NK-92 (cell line): ENCODE measurements around the gene TATDN2.

ENCODE experiments used
- DNase-seq: peaks from one replicate; lab custom pipeline; 2025; ENCODE audit not compliant: unreplicated experiment; lab: John Stamatoyannopoulos, UW

TATDN2 gene

DNA sequence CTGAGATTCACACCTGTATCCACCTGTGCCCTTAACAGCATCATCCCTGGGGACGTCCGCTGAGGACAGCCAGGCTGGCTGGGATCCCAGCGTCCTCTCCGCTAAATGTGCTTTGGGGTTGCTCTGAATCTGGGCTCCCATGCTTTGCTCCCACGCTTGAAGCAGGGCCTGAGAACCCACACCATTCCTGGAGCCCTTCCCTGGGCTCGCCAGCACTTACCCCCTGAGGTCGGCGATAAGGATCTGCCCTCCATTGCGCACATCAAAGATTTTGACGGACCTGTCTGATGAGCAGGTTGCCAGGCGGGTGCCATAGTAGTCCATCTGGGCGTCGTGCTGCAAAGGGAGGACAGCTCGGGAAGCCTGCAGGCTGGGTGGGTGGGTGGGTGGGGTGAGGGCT lies 66.8 kb downstream of the TATDN2 start:
- DNase-seq: no peak

DNA sequence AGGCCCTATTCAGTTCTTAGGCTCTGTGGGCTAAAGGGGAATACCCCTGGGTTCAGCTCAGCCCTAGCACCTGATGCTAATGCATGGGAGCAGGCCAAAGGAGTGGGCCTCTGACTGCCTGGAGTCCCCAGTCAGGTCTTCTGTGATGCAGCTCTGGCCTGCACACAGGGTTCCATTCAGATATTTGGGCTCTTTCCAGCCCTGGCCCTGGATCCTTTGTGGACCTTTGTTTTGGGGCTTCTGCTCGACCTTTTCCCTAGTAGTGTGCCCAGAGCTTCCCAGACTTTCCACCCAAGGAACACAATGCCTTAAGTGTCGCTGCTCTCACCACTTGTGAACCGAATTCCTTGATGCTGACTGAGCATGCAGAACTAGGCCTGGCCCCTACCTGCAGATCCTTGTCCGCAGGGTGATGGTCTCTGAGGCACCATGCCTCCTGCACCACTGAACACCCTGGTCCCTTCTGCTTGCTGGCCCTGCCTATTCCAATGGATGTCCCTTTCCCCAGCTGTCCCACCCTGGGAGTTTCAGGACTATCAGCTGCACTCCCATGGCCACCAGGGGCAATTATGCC lies 67.6 kb downstream of the TATDN2 start:
- no peak for DNase-seq

DNA sequence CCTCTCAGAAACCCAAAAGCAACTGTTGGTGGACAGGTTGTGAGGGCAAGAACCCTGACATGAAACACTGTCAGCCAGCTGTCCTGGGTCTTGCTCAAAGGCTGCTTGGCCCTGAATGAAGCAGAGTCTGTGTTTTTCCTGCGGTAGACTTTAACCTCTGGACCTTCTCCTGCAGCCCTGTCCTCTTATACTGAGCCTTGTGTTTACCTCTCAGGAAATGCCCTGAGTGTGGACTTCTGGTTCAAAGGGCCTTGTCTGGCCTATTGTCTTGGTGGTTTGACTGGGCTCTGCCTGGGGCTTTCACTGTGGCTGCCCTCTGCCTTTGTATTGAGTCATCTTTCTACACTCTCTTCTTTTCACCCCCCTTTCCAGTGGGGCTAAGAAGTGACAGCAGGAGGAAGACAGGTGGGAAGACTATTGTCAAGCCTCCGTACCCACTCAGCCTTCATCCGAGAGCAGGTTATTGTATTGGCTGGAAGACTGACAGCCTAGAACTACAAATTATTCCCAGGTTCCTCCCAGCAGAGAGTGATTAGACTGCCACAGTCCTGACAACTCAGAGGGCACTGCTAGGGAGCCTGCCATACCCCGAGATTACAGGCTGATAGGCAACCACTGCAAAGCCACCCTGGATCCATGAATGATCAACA lies 69.2 kb downstream of the TATDN2 start:
- no peak for DNase-seq

DNA sequence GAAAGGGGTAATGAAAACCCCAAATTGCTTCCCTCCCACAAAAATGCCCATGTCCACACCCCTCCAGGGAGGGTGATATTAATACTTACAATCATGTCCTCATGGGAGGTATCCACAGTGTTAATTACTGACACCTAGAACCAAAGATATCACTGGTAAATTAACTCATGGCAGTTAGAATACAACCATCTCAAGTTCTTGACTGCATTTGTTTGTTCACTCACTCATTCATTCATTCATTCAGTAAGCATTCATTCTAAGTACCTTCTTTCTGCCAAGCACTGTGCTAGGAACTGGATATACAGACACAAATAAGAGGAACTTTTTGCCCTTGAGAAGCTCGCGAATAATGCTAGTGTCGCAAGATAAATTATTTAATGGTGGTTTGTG lies 69.7 kb downstream of the TATDN2 start:
- DNase-seq: no peak

DNA sequence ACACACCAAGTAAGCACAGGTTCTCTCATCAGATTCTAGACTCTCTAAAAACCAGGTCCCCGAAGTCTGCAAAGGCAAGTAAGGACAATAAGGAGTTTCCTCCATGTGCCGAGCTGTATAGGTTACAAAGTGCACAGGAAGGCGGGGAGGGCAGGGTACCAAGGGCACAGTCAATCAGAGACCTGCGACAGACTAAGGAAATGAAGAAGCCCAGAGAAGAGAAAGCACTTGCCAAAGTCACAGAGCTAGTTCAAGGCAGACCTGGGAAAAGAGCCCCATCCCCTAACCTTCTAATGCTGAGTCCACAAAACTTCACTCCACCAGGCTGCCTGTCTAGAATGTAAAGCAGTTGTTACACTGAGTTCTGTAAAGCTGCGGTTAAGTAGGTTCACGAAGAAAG lies 71.0 kb downstream of the TATDN2 start:
- DNase-seq: no peak

DNA sequence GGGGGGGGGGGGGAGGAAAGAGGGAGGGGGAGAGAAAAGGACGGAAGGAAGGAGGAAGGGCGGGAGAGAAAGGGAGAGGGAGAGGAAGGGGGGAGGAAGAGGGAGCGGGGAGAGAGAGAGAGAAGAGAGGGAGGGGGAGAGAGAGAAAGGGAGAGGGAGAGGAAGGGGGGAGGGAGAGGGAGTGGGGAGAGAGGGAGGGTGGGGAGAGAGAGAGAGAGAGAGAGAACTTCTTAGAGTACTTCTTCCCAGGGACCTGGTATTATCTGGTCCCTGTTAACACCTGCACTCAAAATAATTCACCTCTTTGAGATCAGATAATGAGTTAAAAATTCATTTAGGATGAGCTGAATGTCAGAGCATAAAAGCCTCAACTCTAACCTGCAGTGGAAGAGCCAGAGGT lies 71.5 kb downstream of the TATDN2 start:
- no peak for DNase-seq

DNA sequence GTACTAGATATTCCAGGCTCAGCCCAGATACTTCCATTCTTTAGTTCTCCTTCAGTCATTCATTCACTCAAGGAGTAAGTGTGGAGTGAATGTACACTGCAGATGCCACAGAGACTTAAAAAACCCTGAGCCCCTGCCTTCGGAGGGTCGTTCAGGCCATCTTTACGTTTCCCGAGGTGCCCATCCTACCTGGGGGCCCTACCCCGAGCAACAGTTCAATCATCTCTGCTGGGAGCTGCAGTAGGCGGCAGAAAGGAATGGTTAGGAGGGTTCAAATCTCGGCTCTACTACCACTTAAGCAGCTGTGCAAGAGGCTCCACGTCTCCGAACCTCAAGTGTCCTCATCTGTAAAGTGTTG lies 72.0 kb downstream of the TATDN2 start:
- DNase-seq: no peak

DNA sequence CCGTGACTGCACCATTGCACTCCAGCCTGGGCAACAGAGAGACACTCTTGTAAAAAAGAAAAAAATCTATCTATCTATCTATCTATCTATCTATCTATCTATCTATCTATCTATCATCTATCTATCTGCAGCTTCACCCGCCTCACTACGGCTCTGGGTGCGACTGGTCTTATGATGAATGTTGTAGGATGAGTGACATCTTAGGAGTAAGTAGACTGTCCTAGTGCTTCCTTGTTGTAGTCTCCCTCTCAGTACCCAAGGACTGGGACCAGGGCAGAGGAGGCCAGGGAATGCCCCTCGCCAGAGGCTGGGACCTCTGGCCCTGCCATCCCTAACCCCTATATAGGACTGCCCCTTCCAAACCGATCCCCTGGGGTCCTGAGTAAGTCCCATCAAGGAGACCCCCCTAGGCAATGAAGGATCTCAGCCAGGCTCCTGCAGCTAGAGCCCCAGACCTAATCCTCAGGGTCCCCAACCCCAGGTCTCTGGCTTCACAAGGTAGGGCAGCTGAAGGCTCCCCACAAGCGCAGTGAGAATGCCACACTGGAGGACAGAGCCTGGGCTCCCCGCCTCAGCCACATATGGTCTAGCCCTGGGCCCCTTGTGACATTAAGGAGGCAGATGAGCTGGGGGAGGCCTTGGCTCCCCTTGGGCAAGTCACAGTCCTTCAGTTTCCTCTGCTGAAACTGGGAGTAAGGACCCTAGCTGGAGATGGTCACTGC lies 73.5 kb downstream of the TATDN2 start:
- DNase-seq: no peak

DNA sequence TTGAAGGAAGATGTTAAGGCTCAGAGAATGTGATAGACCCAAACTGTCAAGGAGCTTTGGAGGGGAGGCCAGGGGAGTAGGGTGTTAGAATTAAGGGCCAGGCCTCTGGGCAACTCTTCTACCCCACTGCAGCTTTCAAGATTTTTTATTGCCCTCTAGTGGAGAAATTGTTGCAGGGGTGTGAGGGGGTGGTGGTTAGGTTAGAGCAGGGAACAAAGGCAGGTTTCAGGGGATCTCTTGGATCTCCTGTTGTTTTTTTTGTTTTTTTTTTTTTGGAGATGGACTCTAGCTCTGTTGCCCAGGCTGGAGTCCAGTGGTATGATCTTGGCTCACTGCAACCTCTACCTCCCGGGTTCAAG lies 74.1 kb downstream of the TATDN2 start:
- no peak for DNase-seq

DNA sequence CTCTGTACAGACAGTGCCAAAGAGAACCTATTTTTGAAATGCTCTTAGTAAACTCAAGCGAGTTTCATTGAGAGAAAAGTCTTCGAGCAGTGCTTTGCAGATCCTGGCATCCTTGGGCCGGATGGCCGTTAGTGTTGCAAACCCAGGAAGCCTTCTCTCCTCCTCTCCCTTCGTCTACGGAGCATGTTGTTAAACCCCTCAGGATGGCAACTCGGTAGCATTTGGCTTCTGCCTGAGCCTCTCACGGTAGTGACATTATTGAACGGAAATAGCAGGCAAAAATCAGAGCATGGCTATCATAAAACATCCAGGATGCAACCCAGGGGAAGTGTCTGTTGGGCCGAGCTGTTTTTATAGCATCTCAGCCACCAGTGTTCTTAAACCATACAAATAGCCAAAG lies 79.3 kb downstream of the TATDN2 start:
- DNase-seq: no peak

DNA sequence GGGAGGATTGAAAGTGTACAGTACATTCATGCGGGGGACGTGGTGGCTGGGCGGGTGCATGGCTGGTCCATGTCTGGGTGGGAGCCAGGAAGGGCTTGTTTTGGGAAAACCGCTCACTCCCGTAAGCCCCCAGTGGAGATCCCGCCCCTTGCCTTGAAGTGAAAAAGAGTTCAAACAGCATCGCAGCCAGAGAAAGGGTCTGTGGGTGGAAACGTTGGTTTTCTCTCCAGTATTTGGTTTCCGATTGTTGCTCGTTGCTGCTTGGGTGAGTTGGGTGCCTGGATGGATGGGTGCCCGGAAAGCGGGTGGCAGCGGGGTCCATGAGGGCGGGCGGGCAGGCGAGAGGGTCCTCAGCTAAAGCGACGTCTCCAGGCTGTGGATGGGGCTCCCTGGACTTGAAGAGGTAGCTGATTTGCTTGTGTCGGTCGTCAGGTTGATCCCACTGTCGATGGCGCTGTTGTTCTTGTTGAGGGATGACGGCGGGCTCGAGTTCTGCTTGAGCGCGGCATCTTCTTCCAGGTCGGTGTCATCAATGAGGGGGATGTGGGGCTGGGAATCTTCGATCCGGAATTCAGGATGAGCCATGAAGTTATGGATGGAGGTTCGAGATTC lies 80.3 kb downstream of the TATDN2 start:
- DNase-seq: no peak

DNA sequence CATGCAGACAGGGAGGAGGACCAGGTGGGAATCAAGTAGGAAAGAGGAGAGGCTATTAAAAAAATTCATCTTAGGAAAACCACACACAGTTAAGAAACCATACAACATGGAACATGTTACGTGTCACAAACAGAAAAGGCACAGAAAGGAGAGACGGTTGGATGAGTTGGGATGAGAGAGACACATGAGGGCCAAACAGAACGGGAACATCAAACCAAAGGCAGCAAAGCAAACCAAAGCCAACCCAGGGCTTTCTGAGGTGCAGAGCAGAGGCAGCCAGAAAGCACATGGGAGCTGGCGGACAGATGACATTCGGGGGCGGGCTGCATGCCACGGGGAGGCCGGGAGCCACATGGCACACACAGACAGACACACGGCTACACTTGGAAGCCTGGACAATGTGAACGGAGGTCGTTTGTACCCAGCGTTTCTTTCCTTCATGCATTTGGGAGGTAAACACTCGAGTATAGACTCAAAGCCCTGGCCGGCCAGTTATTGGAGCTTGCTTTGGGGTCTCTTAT lies 81.3 kb downstream of the TATDN2 start:
- no peak for DNase-seq

DNA sequence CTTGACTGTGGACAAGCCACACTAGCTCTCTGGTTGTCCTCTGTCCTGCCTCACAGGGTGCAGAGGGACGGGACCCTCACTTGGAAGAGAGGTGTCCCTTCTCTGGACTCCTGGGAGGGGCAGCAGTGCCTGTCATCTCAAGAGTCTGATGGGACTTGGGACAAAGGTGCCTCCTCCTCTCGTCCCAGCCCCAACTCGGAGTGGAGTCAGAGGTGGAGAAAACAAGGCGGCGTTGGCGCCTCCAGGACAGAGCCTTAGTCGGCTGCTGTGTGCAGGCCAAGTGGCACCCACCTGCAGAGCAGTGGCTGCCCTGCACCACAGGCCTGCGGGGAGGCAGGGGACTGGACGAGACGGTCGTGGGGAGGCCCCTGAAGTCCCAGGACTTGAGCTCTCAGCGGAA lies 82.1 kb downstream of the TATDN2 start:
- DNase-seq: no peak
